PC-3 (cell line): Measurements from ENCODE around the gene CCDC180. TPM values are rescaled to one million over a fixed set of nuclear protein-coding genes. Genes with fewer than 3 reads are reported as not detected.

Source experiments
- ATAC-seq: fragments of 200-7000 bp; cut with Tn5 transposase; 2 replicates; pipeline ENCODE4 v1.9.1; 2020; ENCODE audit warnings: mild to moderate bottlenecking, moderate library complexity
- BruUV-seq: library from RNA; stranded (reverse); fragments of 400-500 nt; replicated peaks from 2 replicates; lab custom pipeline; 2021; lab: Mats Ljungman, UMichigan
- CTCF ChIA-PET: fragments of 300-600 bp; sonication (Branson Sonifier 250); formaldehyde crosslinking; loops from one replicate; lab custom pipeline; 2022; ENCODE audit warnings: antibody characterized with exemption; lab: Charles Lee
- POLR2A ChIA-PET: fragments of 300-600 bp; sonication (Branson Sonifier 250); formaldehyde crosslinking; loops from one replicate; lab custom pipeline; 2022; ENCODE audit warnings: antibody characterized with exemption; ENCODE audit not compliant: unreplicated experiment; lab: Charles Lee
- DNase-seq: peaks from one replicate; pipeline ENCODE4 v3.0.0-alpha.2; 2015
- H2AFZ ChIP-seq: fragments of 300-600 bp; sonication (generic); 2 replicates; pipeline ENCODE4 v1.6.0; 2016; ENCODE audit warnings: antibody characterized with exemption, low read length
- H3F3A ChIP-seq: fragments of 300-600 bp; sonication (generic); one replicate; pipeline ENCODE4 v1.6.0; 2017; ENCODE audit warnings: antibody characterized with exemption, low read length, control low read depth, mild to moderate bottlenecking; ENCODE audit not compliant: unreplicated experiment
- H3K27ac ChIP-seq: fragments of 300-600 bp; sonication (generic); 2 replicates; pipeline ENCODE4 v1.5.1; 2016; ENCODE audit warnings: mild to moderate bottlenecking, low read length
- H3K27me3 ChIP-seq: fragments of 300-600 bp; sonication (generic); 2 replicates; pipeline ENCODE4 v1.6.1; 2016; ENCODE audit warnings: low read length, mixed read lengths
- H3K36me3 ChIP-seq: fragments of 300-600 bp; sonication (generic); 2 replicates; pipeline ENCODE4 v1.6.1; 2016; ENCODE audit warnings: low read depth, mixed run types, low read length, mixed read lengths
- H3K4me1 ChIP-seq: fragments of 300-600 bp; sonication (generic); 2 replicates; pipeline ENCODE4 v1.5.1; 2016; ENCODE audit warnings: low read length; ENCODE audit not compliant: insufficient read depth
- H3K4me2 ChIP-seq: fragments of 300-600 bp; sonication (generic); 2 replicates; pipeline ENCODE4 v1.6.0; 2016; ENCODE audit warnings: low read length
- H3K4me3 ChIP-seq: fragments of 300-600 bp; sonication (generic); 2 replicates; pipeline ENCODE4 v1.5.1; 2016; ENCODE audit warnings: mild to moderate bottlenecking, low read length, mixed read lengths
- H3K79me2 ChIP-seq: fragments of 300-600 bp; sonication (generic); 2 replicates; pipeline ENCODE4 v1.6.1; 2017; ENCODE audit warnings: low read length, mixed read lengths
- H3K9ac ChIP-seq: fragments of 300-600 bp; sonication (generic); 2 replicates; pipeline ENCODE4 v1.6.0; 2016; ENCODE audit warnings: mild to moderate bottlenecking, low read length
- H3K9me2 ChIP-seq: fragments of 300-600 bp; sonication (generic); replicated peaks from 2 replicates; pipeline ENCODE4 v1.6.1; 2016; ENCODE audit warnings: mixed run types, low read length, mixed read lengths
- H3K9me3 ChIP-seq: fragments of 300-600 bp; sonication (generic); 2 replicates; pipeline ENCODE4 v1.6.1; 2016; ENCODE audit warnings: low read length, mixed read lengths
- H4K20me1 ChIP-seq: fragments of 300-600 bp; sonication (generic); 2 replicates; pipeline ENCODE4 v1.6.1; 2016; ENCODE audit warnings: low read length, mixed read lengths
- CTCF ChIP-seq: fragments of 300-600 bp; sonication (generic); conservative IDR thresholded peaks from 2 replicates; pipeline ENCODE4 v1.5.1; 2017; ENCODE audit warnings: antibody characterized with exemption, low read depth, mild to moderate bottlenecking, low read length
- EZH2 ChIP-seq: fragments of 300-600 bp; sonication (generic); IDR thresholded peaks from one replicate; pipeline ENCODE4 v1.6.1; 2017; ENCODE audit warnings: antibody characterized with exemption, mild to moderate bottlenecking, low read length; ENCODE audit not compliant: unreplicated experiment
- EZH2phosphoT487 ChIP-seq: fragments of 300-600 bp; sonication (generic); IDR thresholded peaks from 2 replicates; pipeline ENCODE4 v1.6.1; 2018; ENCODE audit warnings: mild to moderate bottlenecking, antibody characterized with exemption, low read length, borderline replicate concordance
- intact Hi-C: fragments of 100-400 bp; cut with micrococcal nuclease; formaldehyde crosslinking; loops from 2 replicates; pipeline ENCODE4 v1.9.0; 2023
- total RNA-seq: library from RNA; depleted of rRNA; stranded (reverse); fragments of >200 nt; gene quantifications from 2 replicates; pipeline ENCODE4 v1.2.3, GENCODE V29; 2014

The CCDC180 gene
- total RNA-seq, 1 experiment from 2014 or later: 0.55 TPM

- intact Hi-C loops: no loop called here
- CTCF ChIA-PET: no interaction called here
- Histone ChIP-seq H3F3A (no peaks in the 10 kb centered on the region), H3K27ac (no peak overlapping the region), H3K4me1 (no peaks in the 10 kb centered on the region), H2AFZ (no peak overlapping the region), H3K4me3 (no peak overlapping the region), H4K20me1 (no peaks in the 10 kb centered on the region), H3K4me2 (no peak overlapping the region), H3K9me3 (no peaks in the 10 kb centered on the region), H3K79me2 (no peaks in the 10 kb centered on the region), H3K27me3 (no peaks in the 10 kb centered on the region), H3K9ac (no peak overlapping the region), H3K9me2 (no peaks in the 10 kb centered on the region), H3K36me3 (no peaks in the 10 kb centered on the region)
- POLR2A ChIA-PET: no interaction called here
- TF ChIP-seq CTCF (no peak), EZH2phosphoT487 (no peak), EZH2 (no peak)
- BruUV-seq: no TSS peak
- no peak for ATAC-seq
- no peak for DNase-seq
These were observed 1.8 kb upstream of the CCDC180 start for GRCh38 chr9:97305501-97306298.

- no peaks in the 10 kb centered on the region for H3F3A ChIP-seq
- no peaks in the 10 kb centered on the region for H3K9me2 ChIP-seq
- POLR2A ChIA-PET: no interaction called here
- H3K27ac ChIP-seq: no peak overlapping the region
- H3K4me1 ChIP-seq: no peaks in the 10 kb centered on the region
- intact Hi-C loops: no loop called here
- no TSS peak for BruUV-seq
- TF ChIP-seq EZH2 (no peak), EZH2phosphoT487 (no peak), CTCF (no peak)
- H4K20me1 ChIP-seq: no peaks in the 10 kb centered on the region
- no peaks in the 10 kb centered on the region for H3K79me2 ChIP-seq
- H3K27me3 ChIP-seq: no peaks in the 10 kb centered on the region
- H3K4me3 ChIP-seq: no peak overlapping the region
- no peak overlapping the region for H3K9ac ChIP-seq
- H3K36me3 ChIP-seq: no peaks in the 10 kb centered on the region
- H2AFZ ChIP-seq: no peak overlapping the region
- ATAC-seq: no peak
- CTCF ChIA-PET: no interaction called here
- no peaks in the 10 kb centered on the region for H3K9me3 ChIP-seq
- no peak for DNase-seq
- no peak overlapping the region for H3K4me2 ChIP-seq
These were observed 368 bp upstream of the CCDC180 start for GRCh38 chr9:97307091-97307490.

- Histone ChIP-seq H3K27me3 (no peaks in the 10 kb centered on the region), H3K27ac (no peak overlapping the region), H3K9me2 (no peaks in the 10 kb centered on the region), H3K4me3 (no peak overlapping the region), H3K79me2 (no peaks in the 10 kb centered on the region), H3K36me3 (no peaks in the 10 kb centered on the region), H3K4me2 (no peak overlapping the region), H3K9ac (no peak overlapping the region), H3K9me3 (no peaks in the 10 kb centered on the region), H3K4me1 (no peaks in the 10 kb centered on the region), H3F3A (no peaks in the 10 kb centered on the region), H4K20me1 (no peaks in the 10 kb centered on the region), H2AFZ (no peak overlapping the region)
- DNase-seq (no peak), ATAC-seq (no peak)
- no peak for TF ChIP-seq EZH2
- TF ChIP-seq EZH2phosphoT487: no peak
- TF ChIP-seq CTCF: no peak
- ChIA-PET POLR2A (no interaction called here), CTCF (no interaction called here)
- intact Hi-C loops: no loop called here
- BruUV-seq: no TSS peak
These were observed 1.8 kb downstream of the CCDC180 start for GRCh38 chr9:97309260-97309659.
